OCI-LY1 (cell line): ENCODE measurements around the gene DNAJB8.

Experiments
- H2AFZ ChIP-seq: fragments of 200-600 bp; sonication (generic), shearing (Covaris generic); 2 replicates; pipeline ENCODE4 v1.6.0; 2014; ENCODE audit warnings: antibody characterized with exemption, mild to moderate bottlenecking, low read length
- H3F3A ChIP-seq: fragments of 200-600 bp; sonication (generic), shearing (Covaris generic); 2 replicates; pipeline ENCODE4 v1.6.0; 2014; ENCODE audit warnings: mild to moderate bottlenecking, antibody characterized with exemption, low read length, moderate library complexity; ENCODE audit not compliant: insufficient read depth
- H3K27ac ChIP-seq: fragments of 200-600 bp; sonication (generic); 2 replicates; pipeline ENCODE4 v1.5.1; 2014; ENCODE audit warnings: low read length, mixed run types, mild to moderate bottlenecking, low read depth; ENCODE audit not compliant: poor library complexity, severe bottlenecking
- H3K27me3 ChIP-seq: fragments of 200-600 bp; sonication (generic); 2 replicates; pipeline ENCODE4 v1.6.0; 2014; ENCODE audit warnings: antibody characterized with exemption, mild to moderate bottlenecking, low read length, moderate library complexity; ENCODE audit not compliant: insufficient read depth
- H3K36me3 ChIP-seq: fragments of 200-600 bp; sonication (generic); 2 replicates; pipeline ENCODE4 v1.6.1; 2014; ENCODE audit warnings: mild to moderate bottlenecking, antibody characterized with exemption, low read length, moderate library complexity, mixed read lengths; ENCODE audit not compliant: insufficient read depth
- H3K4me1 ChIP-seq: fragments of 200-600 bp; sonication (generic); 2 replicates; pipeline ENCODE4 v1.5.1; 2014; ENCODE audit warnings: mild to moderate bottlenecking, low read length, moderate library complexity; ENCODE audit not compliant: insufficient read depth, severe bottlenecking
- H3K4me2 ChIP-seq: fragments of 200-600 bp; sonication (generic), shearing (Covaris generic); 2 replicates; pipeline ENCODE4 v1.6.1; 2014; ENCODE audit warnings: low read length
- H3K4me3 ChIP-seq: fragments of 200-600 bp; sonication (generic); 2 replicates; pipeline ENCODE4 v1.5.1; 2014; ENCODE audit warnings: low read length, low read depth, mild to moderate bottlenecking, mixed read lengths; ENCODE audit not compliant: poor library complexity, severe bottlenecking
- H3K79me2 ChIP-seq: fragments of 200-600 bp; shearing (Covaris generic); 2 replicates; pipeline ENCODE4 v1.6.1; 2016; ENCODE audit warnings: mixed run types, low read length, mixed read lengths; ENCODE audit not compliant: insufficient read depth
- H3K9ac ChIP-seq: fragments of 200-600 bp; sonication (generic), shearing (Covaris generic); 2 replicates; pipeline ENCODE4 v1.6.1; 2014; ENCODE audit warnings: mild to moderate bottlenecking, low read length, mixed read lengths
- H3K9me2 ChIP-seq: fragments of 200-600 bp; sonication (generic), shearing (Covaris generic); 2 replicates; pipeline ENCODE4 v1.6.1; 2014; ENCODE audit warnings: low read depth, mild to moderate bottlenecking, low read length, mixed read lengths
- H3K9me3 ChIP-seq: fragments of 200-600 bp; shearing (Covaris generic); 2 replicates; pipeline ENCODE4 v1.6.1; 2014; ENCODE audit warnings: low read length, mixed read lengths
- H4K20me1 ChIP-seq: fragments of 200-600 bp; sonication (generic), shearing (Covaris generic); 2 replicates; pipeline ENCODE4 v1.6.0; 2016; ENCODE audit warnings: mild to moderate bottlenecking, low read length; ENCODE audit not compliant: insufficient read depth
- EZH2 ChIP-seq: fragments of 200-600 bp; sonication (generic), shearing (Covaris generic); IDR thresholded peaks from 2 replicates; pipeline ENCODE4 v1.8.0; 2017; ENCODE audit warnings: borderline replicate concordance, mixed run types, mild to moderate bottlenecking, antibody characterized with exemption, low read length, moderate library complexity, mixed read lengths
- TF ChIP-seq, protein P1 (sequence below): fragments of 200-600 bp; sonication (generic), shearing (Covaris generic); IDR thresholded peaks from 2 replicates; pipeline ENCODE4 v1.5.1; 2017; ENCODE audit warnings: mild to moderate bottlenecking, antibody characterized with exemption, low read length, moderate library complexity, mixed read lengths

Gene DNAJB8

DNA sequence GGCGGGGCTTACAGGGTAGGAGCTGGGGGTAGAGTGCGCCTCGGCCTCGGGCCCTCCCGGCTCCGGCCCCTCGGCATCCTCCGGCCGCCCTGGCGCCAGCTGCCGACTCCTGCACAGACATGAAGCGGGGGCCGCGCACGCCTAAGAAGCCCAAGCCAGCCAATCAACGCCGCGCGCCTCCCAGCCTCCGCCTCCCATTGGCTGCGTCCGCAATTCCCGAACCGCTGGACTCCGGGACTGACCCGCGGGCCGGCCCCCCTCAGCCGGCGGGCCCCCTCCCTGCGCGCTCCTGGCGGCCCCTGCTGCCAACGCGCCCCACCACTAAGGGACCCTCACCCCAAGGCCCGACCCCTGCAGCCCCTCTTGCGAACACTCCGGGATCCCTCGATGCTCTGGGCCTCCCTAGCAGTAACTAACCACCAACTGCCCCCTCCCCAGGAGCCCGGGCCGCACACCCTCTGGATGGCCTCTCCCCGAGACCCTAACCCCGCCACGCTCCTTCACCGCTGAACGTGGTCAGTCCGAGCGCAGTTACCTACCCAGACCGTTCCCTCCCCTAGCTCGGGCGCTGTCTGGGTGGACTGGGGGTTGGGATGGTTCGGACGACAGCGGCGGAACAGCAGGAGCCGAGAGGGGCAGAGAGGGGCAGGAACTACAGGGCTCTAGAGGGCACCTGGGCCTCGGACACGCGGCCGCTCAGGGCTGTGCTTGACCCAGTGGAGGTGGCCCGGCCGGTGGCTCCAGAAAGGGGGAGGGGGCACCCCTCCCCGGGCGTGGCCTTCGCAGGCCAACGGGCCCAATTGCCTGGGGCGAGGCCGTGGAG is 21.3 kb upstream of the DNAJB8 start:
- Histone ChIP-seq H3K79me2 (no peaks in the 10 kb centered on the region), H3K4me3 (no peak overlapping the region), H3K4me1 (no peaks in the 10 kb centered on the region), H3K36me3 (no peaks in the 10 kb centered on the region), H3K4me2 (no peak overlapping the region), H2AFZ (no peak overlapping the region), H3F3A (no peaks in the 10 kb centered on the region), H3K27me3 (peaks cover 22% of the 10 kb centered on the region; the same call in 1 of the 2 replicates), H3K9me3 (no peaks in the 10 kb centered on the region), H4K20me1 (no peaks in the 10 kb centered on the region), H3K9me2 (no peaks in the 10 kb centered on the region), H3K9ac (no peak overlapping the region), H3K27ac (no peak overlapping the region)
- no peak for TF ChIP-seq EZH2
- TF ChIP-seq, protein P1, sequence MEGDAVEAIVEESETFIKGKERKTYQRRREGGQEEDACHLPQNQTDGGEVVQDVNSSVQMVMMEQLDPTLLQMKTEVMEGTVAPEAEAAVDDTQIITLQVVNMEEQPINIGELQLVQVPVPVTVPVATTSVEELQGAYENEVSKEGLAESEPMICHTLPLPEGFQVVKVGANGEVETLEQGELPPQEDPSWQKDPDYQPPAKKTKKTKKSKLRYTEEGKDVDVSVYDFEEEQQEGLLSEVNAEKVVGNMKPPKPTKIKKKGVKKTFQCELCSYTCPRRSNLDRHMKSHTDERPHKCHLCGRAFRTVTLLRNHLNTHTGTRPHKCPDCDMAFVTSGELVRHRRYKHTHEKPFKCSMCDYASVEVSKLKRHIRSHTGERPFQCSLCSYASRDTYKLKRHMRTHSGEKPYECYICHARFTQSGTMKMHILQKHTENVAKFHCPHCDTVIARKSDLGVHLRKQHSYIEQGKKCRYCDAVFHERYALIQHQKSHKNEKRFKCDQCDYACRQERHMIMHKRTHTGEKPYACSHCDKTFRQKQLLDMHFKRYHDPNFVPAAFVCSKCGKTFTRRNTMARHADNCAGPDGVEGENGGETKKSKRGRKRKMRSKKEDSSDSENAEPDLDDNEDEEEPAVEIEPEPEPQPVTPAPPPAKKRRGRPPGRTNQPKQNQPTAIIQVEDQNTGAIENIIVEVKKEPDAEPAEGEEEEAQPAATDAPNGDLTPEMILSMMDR, result no peak

DNA sequence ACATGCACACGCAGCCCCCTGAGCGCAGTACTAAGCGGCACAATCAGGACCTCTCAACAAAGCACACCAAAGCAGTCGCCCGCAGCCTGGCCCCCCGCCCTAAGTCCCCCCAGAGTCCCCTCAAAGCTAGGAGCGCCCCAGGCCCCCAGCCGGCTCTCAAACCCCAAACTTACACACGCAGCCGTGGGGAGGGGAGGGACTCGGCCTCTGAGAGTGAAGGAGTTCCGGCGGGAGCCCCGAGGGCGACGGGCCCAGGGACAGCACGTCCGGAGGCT is 20.8 kb upstream of the DNAJB8 start:
- no peak for TF ChIP-seq EZH2
- TF ChIP-seq, protein P1, result no peak
- H3K27me3 ChIP-seq, result peaks cover 21% of the 10 kb centered on the region; the same call in 1 of the 2 replicates
- H2AFZ ChIP-seq, result no peak overlapping the region
- no peak overlapping the region for H3K4me3 ChIP-seq
- no peaks in the 10 kb centered on the region for H3K36me3 ChIP-seq
- H3F3A ChIP-seq, result no peaks in the 10 kb centered on the region
- H3K9ac ChIP-seq, result no peak overlapping the region
- H3K9me2 ChIP-seq, result no peaks in the 10 kb centered on the region
- H4K20me1 ChIP-seq, result no peaks in the 10 kb centered on the region
- no peaks in the 10 kb centered on the region for H3K9me3 ChIP-seq
- H3K4me2 ChIP-seq, result no peak overlapping the region
- H3K4me1 ChIP-seq, result no peaks in the 10 kb centered on the region
- H3K27ac ChIP-seq, result no peak overlapping the region
- H3K79me2 ChIP-seq, result no peaks in the 10 kb centered on the region

DNA sequence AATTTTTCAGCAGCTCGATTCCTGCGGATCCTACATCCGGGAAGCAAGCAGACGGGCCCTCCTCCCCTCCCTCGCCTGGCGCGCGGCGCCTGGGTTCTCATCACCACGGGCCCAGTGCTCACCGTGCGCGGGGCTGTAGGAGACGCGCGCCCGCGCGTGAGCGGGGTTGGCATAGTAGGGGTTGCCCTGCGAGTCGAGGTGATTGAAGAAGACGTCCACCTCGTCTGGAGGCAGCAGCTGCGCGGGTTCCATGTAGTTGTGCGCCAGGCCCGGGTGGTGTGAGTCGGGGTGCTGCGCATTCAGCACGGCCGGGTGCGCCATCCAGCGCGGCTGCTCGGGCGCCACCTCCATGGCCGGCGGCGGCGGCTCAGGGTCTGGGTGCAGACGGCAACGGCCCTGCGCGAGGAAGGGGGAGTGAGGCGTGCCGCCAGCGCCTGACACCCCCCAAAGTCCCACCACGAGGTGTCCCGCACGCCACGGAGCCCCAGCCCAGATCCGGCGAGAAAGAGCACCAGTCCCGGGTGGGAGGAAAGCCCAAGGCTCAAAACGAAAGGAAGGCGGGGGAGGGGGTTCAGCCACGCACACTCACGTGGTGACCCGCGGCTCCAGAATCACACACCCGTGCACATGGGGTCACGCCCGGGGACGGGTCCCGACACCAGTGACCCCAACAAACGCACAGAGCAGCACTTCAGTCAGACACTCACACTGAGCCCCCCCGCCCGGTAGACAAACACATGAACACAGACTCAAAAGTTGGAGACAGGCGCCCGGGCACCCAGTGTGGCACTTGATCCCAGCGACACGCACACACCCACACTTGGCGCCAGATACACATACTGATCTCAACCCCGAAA is 20.2 kb upstream of the DNAJB8 start:
- Histone ChIP-seq H3K27me3 (peaks cover 16% of the 10 kb centered on the region; the same call in 1 of the 2 replicates), H3K9me3 (no peaks in the 10 kb centered on the region), H3K4me1 (no peaks in the 10 kb centered on the region), H4K20me1 (no peaks in the 10 kb centered on the region), H3K9me2 (no peaks in the 10 kb centered on the region), H2AFZ (no peak overlapping the region), H3K79me2 (no peaks in the 10 kb centered on the region), H3K4me2 (no peak overlapping the region), H3K4me3 (no peak overlapping the region), H3K27ac (no peak overlapping the region), H3F3A (no peaks in the 10 kb centered on the region), H3K36me3 (no peaks in the 10 kb centered on the region), H3K9ac (no peak overlapping the region)
- TF ChIP-seq, protein P1, result no peak
- TF ChIP-seq EZH2, result no peak
